K562 (cell line): ENCODE results near the gene DCHS2. TPM values are rescaled to one million over a fixed set of nuclear protein-coding genes. Genes with fewer than 3 reads are reported as not detected.

Source experiments
- CBX3 ChIP-seq, 2 experiments: IDR thresholded peaks; 1 replicate in 1 of 2; 2 replicates in 1 of 2; pipeline ENCODE4 v1.6.1; 2012; ENCODE audit warnings: inconsistent platforms in 2 of 2, low read length in 2 of 2, borderline replicate concordance in 1 of 2, control low read depth in 1 of 2
- CREM ChIP-seq: IDR thresholded peaks from 2 replicates; pipeline ENCODE4 v1.6.1; 2014; ENCODE audit warnings: antibody characterized with exemption, low read depth
- CTBP1 ChIP-seq: fragments of 450-650 bp; IDR thresholded peaks from 2 replicates; pipeline ENCODE4 v1.6.1; 2016; ENCODE audit warnings: borderline replicate concordance
- CXXC5 ChIP-seq: fragments of 250-450 bp; sonication (Bioruptor Pico); IDR thresholded peaks from 2 replicates; pipeline ENCODE4 v1.8.0; 2022; ENCODE audit warnings: inconsistent platforms, mild to moderate bottlenecking, moderate library complexity
- KDM1A ChIP-seq, 2 experiments: fragments of 450-650 bp; IDR thresholded peaks; 2 replicates each; pipeline ENCODE4 v1.6.1; 2016; ENCODE audit warnings: mild to moderate bottlenecking in 2 of 2
- MAX ChIP-seq: sonication (generic); formaldehyde crosslinking; IDR thresholded peaks from 2 replicates; pipeline ENCODE4 v1.9.0; 2022; ENCODE audit warnings: mild to moderate bottlenecking, missing genetic modification reagents
- MBD1 ChIP-seq: fragments of 250-450 bp; sonication (Bioruptor Pico); IDR thresholded peaks from 2 replicates; pipeline ENCODE4 v1.8.0; 2022; ENCODE audit warnings: inconsistent platforms
- MGA ChIP-seq: fragments of 450-650 bp; IDR thresholded peaks from 2 replicates; pipeline ENCODE4 v1.6.1; 2016; ENCODE audit warnings: mild to moderate bottlenecking, moderate library complexity
- SIN3B ChIP-seq: fragments of 450-650 bp; IDR thresholded peaks from 2 replicates; pipeline ENCODE4 v1.6.1; 2017; ENCODE audit warnings: low read depth, mild to moderate bottlenecking, moderate library complexity
- TBP ChIP-seq: optimal IDR thresholded peaks from 2 replicates; pipeline ENCODE3; 2011; ENCODE audit warnings: low read depth, low read length, improper control_type of control experiment
- TCF7L2 ChIP-seq: fragments of 150-350 bp; IDR thresholded peaks from 2 replicates; pipeline ENCODE4 v1.6.1; 2016; ENCODE audit warnings: low read depth, mild to moderate bottlenecking, low read length, moderate library complexity
- ZNF263 ChIP-seq: sonication (generic); formaldehyde crosslinking; IDR thresholded peaks from 2 replicates; pipeline ENCODE4 v1.8.0; 2022; ENCODE audit warnings: mild to moderate bottlenecking, missing genetic modification reagents, borderline replicate concordance
- polyA plus RNA-seq, 8 experiments: library from polyadenylated mRNA; depleted of rRNA in 4 of 8; stranded (reverse) in 5 of 8; unstranded in 3 of 8; fragments of >200 nt; fragmentation: Nextera tagmentation in 2 of 8; fragmentation: Illumina TruSeq in 1 of 8; extraction: Ambion mirVana in 2 of 8; extraction: Trizol in 1 of 8; gene quantifications; 2 replicates each; pipeline versions ENCODE4 v1.2.1 to v1.2.3, GENCODE V29; 2011 to 2014; ENCODE audit warnings: inconsistent platforms in 1 of 8, missing spikeins in 1 of 8
- total RNA-seq, 7 experiments: library from RNA; depleted of rRNA in 6 of 7; stranded (reverse); fragments of >200 nt in 6 of 7; fragmentation: Illumina TruSeq in 2 of 7; extraction: Trizol in 2 of 7; gene quantifications; 2 replicates each; pipeline versions ENCODE4 v1.2.1 to v1.2.3, GENCODE V29; 2011 to 2021; ENCODE audit warnings: low replicate concordance in 1 of 7

Gene DCHS2
- total and polyA plus RNA-seq, 9 of the 15 experiments (the other 6 are each of a cell fraction or from before 2014, with no cell fraction given), result 0.49 to 7.1 (median 5.3) TPM

GRCh38 chr4:154491341-154492271, at the start of gene DCHS2 (continued):
- TF ChIP-seq MGA (peak; percentile 82), KDM1A (IDR thresholded peaks at IDR 0.05) (peak in 1 of 2 experiments; percentile 37; a peak in 1 of 4 replicates), MBD1 (CRISPR knock-in tag) (0 out of 2 replicates have a peak, but pooled peaks have one; percentile 9), CXXC5 (peak; percentile 59), TBP (peak; percentile 27), CTBP1 (peak; percentile 39; the same call in 1 of the 2 replicates), ZNF263 (CRISPR knock-in tag) (peak; percentile 93), CBX3 (IDR thresholded peaks at IDR 0.05; ENCODE audit: borderline replicate concordance in 1 of 2, low read length in 2 of 2) (no peak), MAX (CRISPR knock-in tag) (peak; percentile 54), TCF7L2 (no peak), CREM (0 out of 2 replicates have a peak, but pooled peaks have one; percentile 4), SIN3B (no peak)
